ENCODE measurements around the gene INPP5D.

The INPP5D gene

DNA sequence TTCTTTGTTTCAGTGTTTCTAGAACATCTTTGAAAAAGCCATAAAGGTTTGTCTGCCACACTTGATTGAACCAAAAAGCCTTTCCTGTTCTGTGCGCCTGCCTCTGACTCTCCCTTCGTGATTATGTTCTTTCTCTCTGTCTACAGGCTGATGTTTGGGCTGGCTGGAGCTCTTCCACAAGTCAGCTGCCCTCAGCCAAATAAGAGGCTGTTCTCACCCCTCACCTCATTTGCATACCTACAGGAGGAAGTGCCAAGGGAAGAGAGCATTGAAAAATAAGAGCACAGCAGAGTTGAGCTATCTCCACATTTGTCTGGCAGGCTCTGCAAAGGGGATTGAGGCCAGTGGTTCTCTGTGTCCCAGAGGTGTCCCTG is 15.8 kb downstream of the INPP5D start:
- DNase-seq = peak; percentile 12
- peak; percentile 47 for ATAC-seq

DNA sequence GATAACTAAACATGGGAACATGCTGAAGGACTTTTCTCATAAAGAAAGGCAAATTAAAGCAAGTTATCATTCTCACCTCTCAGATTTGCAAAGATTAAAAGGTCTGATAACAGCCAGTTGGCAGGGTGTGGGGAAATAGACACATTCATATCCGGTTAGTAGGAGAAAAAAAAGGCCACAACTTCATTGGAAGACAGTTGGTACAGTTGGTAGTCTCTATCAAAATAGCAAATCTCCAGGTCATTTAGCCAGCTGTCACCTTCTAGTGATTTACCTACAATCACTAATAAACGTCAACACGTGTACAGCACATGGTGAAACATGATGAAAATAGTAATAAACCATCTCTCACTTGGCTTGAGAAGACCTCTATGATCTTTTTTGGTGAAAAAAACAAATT is 16.6 kb downstream of the INPP5D start:
- ATAC-seq = no peak

DNA sequence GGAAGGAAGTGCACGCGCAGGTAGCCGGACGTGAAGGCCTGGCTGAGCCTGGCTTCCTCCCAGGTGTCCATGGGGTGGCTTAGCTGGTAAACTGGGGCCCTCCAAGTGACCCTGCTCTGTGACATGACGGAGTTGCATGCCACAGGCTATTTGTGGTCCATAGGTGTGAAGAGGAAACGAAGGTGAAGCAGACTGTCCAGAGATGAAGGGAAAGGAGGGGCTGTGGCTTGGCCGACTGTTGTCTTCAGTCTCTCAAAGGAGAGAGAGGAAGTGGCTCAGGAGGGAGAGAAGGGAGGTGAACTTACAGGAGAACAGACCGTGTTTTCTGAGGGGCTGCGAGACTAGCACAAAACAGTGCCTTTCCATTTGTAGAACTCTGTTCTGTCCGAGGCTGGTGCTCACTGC is 19.3 kb downstream of the INPP5D start:
- no peak for ATAC-seq
- peak; percentile 22 for DNase-seq

More for the DNA sequence above, 16.6 kb downstream of the INPP5D start:
- no peak for DNase-seq

GRCh38 chr2:233079953-233080835 is 20.1 kb downstream of the INPP5D start:
- ATAC-seq (peak; percentile 13), DNase-seq (peak; percentile 26)

DNA sequence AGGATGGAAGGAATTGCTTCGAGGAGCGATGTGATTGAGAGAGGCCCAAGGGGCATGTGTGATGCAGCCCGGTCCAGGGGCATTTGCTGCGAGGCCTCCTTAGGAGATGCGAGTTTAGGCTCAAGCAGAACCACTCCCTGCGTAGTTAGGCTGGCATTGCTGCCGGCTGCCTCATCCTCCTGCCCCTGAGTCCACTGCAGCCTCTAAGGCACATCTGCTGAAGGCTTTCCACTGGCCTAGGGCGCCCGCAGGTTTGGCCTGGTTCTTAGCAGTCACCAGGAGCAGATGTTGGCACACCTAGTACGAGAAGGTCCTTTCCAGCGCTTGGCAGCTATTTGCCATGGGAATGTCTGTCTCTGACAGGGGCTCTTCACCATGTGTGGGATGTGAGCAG is 20.7 kb downstream of the INPP5D start:
- ATAC-seq = no peak
- no peak for DNase-seq

- ATAC-seq (peak; percentile 75), DNase-seq (peak; percentile 65)
Measured at GRCh38 chr2:233081232-233081730, 21.1 kb downstream of the INPP5D start.

- ATAC-seq (peak; percentile 2), DNase-seq (no peak)
Measured at GRCh38 chr2:233081731-233082221, 21.6 kb downstream of the INPP5D start.

DNA sequence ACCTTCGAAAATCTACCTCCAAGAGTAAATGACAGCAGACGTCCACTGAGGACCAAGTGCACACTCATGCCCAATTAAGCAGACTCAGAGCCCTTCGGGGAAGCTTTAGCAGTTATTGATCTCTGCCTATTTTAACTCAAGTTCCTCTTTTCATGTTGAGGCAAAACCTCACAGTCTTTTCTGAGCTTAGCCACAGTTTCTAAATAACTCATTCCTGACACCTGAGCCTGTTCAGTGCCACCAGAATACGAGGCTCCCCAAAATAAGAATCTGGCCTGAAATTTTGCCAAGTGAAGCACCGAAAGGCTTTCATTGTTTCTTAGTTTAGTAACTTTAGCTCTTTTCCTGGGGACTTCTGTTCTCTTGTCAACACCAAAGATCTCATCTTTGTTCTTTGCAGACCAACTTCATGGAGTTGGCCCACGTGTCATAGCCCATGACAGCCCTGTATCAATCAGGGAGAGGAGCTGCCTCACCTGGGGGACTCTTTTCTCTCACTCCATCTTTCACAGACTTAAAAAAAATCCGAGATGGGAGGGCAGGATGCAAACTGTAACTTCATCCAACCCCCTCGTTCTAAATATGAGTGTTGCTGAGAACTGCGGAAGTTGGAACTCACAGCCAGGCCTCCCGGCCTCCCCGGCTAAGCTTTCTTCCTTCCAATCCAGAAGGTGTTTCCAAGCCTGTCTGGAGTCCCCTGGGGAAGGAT is 22.2 kb downstream of the INPP5D start:
- ATAC-seq (peak; percentile 52), DNase-seq (no peak)

DNA sequence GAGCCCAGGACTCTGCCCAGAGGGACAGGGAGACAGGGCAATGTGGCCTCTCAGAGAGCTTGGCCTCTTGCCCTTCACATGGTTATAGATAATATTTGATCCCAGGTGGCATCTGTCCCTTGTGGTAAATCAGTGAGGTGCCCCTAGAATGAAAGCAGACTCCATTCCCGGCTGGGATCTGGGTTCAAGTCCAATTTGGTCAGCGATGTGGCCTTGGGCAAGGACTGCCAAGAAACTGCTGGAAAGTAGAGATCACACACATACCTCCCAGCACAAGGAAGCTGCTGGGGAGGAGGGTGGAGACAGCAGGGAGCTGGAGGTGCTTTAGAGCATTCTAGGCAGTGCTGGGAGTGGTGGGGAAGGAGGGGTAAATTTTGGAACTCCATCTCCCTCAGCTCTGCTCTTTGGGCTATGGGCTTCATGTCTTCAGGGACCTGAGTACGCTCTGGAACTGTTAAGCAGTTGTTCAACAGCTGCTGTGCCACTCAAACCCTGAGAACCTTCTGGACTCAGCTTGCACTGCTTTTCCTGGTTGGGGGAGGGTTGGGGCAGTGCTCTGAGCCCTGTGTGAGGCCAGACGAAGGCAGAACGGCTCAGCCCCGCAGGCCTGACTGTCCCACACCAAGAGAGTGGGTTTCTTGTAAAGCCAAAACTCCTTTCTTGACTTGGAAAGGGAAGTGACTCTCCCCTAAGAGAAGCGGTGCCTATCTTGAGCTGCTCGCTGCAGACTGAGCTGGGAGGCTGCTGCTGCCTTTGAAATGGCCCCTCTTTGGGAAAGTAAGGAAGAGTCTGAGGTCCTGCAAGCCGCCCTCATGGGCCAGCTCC is 23.0 kb downstream of the INPP5D start:
- DNase-seq (no peak), ATAC-seq (no peak)

GRCh38 chr2:233083782-233084181 is 23.6 kb downstream of the INPP5D start:
- DNase-seq = no peak
- ATAC-seq = no peak

DNA sequence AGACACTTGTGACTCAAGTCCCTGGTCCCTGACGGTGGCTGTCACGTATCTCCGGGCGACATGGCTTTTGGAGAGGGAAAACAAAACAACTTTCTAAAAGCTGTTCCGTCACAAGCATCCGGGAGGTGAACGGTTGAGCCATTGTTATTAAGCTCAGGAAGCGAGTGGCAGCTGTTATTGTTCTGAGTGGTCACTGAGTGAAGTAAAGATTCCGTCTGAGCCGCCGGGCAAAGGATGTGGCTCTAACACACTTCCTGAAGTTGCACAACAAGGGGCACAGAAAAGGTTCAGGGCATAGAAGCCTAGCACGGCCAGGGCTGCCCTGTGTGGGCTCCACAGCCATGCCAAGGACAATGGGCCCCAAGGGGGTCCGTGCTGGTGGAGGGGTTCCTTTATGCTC is 24.3 kb downstream of the INPP5D start:
- ATAC-seq = peak; percentile 29
- peak; percentile 50 for DNase-seq

- ATAC-seq (no peak), DNase-seq (no peak)
Measured at GRCh38 chr2:233085037-233085838, 25.1 kb downstream of the INPP5D start.

DNA sequence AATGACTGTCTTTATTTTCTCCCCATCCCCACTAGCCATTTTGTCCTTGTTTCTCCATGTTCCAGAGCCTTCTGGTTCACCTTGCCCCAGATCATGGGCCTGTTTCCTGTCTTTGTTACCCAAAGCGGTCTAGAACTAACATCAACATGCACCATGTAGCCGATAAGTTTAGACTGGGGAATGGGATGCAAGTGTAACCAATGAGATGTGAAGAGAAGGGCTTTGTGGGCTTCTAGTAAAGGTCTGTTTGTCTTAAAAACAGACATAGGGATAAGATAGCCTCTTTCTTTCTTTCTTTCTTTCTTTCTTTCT is 25.7 kb downstream of the INPP5D start:
- no peak for DNase-seq
- ATAC-seq = no peak

DNA sequence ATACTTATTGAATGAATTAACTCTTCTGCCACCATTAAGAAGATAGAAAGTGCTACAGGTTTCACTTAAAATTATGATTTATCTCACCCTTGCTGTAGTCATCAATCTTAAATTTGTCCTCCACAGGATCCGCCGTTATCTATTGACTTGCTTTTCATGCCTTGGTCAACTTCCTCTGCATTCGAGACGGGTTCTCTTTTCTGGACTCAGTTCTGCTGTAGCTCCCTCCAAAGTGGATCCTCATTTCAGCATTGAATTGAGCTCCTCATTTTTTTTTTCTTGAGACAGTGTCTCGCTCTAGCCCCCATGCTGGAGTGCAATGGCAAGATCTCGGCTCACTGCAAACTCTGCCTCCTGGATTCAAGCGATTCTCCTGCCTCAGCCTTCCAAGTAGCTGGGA is 27.6 kb downstream of the INPP5D start:
- no peak for ATAC-seq
- no peak for DNase-seq

- ATAC-seq (no peak), DNase-seq (no peak)
Measured at GRCh38 chr2:233088972-233089345, 28.8 kb downstream of the INPP5D start.

- ATAC-seq (no peak), DNase-seq (no peak)
Measured at GRCh38 chr2:233089851-233090250, 29.7 kb downstream of the INPP5D start.

- no peak for ATAC-seq
Measured at GRCh38 chr2:233090879-233091278, 30.7 kb downstream of the INPP5D start.

DNA sequence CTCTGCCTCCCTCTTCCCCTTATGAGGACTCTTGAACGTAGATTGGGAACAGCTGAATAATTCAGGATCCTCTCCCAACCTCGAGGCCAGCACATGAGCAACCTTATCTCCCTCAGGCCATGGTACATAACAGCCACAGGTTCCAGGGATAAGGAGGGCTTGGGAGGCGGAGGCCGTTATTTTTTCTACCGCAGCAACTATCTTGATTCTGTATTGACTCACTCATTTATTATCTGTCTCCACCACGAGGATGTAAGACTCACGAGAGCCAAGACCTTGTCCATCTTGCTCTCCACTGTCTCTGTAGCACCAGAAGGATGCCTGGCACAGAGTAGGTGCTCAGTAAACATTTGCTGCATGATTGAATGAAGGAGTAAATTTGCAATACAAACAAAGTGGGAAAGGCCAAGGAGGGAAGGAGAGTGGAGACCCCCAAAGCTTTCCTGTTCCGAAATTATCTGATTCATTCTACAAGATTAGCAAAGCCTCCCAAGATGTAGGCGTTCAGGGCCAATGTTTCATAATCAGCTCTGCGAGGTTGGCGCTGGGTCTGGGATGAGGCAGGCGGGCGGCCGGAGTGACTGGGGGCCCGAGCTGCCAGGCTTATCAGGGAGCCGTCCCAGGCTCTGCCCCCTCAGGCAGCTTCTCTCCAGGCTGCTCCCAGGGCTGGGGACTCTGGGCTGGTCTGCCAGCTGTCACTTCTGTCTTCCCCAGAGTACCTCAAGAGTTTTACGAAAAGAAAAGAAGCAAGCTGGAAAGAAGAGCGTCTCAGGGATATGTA is 31.6 kb downstream of the INPP5D start:
- ATAC-seq (no peak), DNase-seq (no peak)

More at GRCh38 chr2:233090879-233091278, 30.7 kb downstream of the INPP5D start:
- no peak for DNase-seq

DNA sequence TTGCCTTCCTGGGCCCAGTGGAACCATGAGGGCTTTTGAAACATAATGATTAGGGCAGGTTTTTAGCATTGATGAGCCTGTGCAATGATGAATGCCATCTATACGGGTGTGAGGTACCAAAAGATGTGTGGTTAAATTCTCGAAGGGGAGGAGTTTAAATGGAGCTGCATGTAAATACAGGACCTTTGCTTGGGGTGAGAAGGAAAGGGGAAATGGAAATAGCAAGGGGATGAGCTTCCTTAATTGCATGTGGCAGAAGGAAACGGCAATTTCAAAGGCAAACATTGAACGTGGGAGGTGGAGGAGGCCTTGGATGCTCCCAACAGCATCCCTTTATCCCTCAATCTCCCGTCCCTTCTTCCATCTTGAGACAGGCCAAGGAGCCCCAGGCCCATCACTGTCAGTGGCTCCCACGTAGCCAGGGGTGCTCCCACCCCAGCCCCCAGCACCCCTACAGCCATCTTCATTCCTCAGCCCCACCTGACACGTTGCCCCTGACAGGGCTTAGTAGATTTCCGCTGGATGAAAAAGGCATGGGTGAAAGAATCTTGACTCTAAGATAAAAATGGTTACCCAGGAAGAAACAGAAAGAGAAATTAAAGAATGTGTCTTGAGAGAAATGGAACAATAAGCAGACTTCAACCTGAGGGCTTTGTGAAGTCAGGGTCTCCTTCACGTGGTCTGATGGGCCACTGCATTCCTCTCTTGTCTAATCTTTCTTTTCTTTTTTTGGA is 32.5 kb downstream of the INPP5D start:
- DNase-seq (no peak), ATAC-seq (no peak)

DNA sequence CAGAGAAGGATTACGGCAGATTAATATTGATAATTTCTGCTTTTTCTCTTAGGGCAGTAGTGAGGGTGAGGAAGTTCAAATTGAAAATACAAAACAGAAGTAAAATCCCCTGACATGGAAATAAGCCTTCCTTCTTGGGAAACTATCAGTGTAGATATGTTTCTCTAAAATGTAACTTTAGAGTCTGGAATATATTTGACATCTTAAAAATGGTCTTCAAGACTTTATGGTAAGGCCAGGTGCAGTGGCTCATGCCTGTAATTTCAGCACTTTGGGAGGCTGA is 33.0 kb downstream of the INPP5D start:
- no peak for DNase-seq
- ATAC-seq = no peak

All from stimulated activated naive CD8-positive, alpha-beta T cell treated with anti-CD3 and anti-CD28 coated beads, Interleukin-15, Interleukin-2, amounts not matched to agents 100 U/mL and 50 U/mL, for 24 hours (primary cell).